Astrocyte (in vitro differentiated cells and primary cell): ENCODE data around the gene BCL7B. TPM values are rescaled to one million over a fixed set of nuclear protein-coding genes. Genes with fewer than 3 reads are reported as not detected.

ENCODE experiments used
- DNase-seq: peaks from one replicate; pipeline ENCODE4 v3.0.0-alpha.2; 2010; ENCODE audit warnings: low read depth
- FAIRE-seq: peaks from 2 replicates; lab custom pipeline; 2011; peaks lifted over from hg19 to GRCh38; lab: Jason Lieb, UNC
- H2AFZ ChIP-seq: 2 replicates; pipeline ENCODE4 v1.6.0; 2012; ENCODE audit warnings: low read depth, low read length, inconsistent platforms
- H3K27ac ChIP-seq: 2 replicates; pipeline ENCODE4 v1.5.1; 2011; ENCODE audit warnings: low read depth, low read length, inconsistent platforms
- H3K27me3 ChIP-seq: 2 replicates; pipeline ENCODE4 v1.6.0; 2011; ENCODE audit warnings: low read length, inconsistent platforms; ENCODE audit not compliant: insufficient read depth
- H3K36me3 ChIP-seq: 2 replicates; pipeline ENCODE4 v1.5.1; 2011; ENCODE audit warnings: low read length, inconsistent platforms; ENCODE audit not compliant: insufficient read depth
- H3K4me1 ChIP-seq: 2 replicates; pipeline ENCODE4 v1.5.1; 2011; ENCODE audit warnings: low read length, inconsistent platforms; ENCODE audit not compliant: insufficient read depth
- H3K4me2 ChIP-seq: 2 replicates; pipeline ENCODE4 v1.6.0; 2012; ENCODE audit warnings: low read length, inconsistent platforms
- H3K4me3 ChIP-seq: 2 replicates; pipeline ENCODE4 v1.5.1; 2011; ENCODE audit warnings: low read depth, mild to moderate bottlenecking, low read length, inconsistent platforms; ENCODE audit not compliant: insufficient read depth
- H3K79me2 ChIP-seq: 2 replicates; pipeline ENCODE4 v1.6.0; 2012; ENCODE audit warnings: mild to moderate bottlenecking, low read length, inconsistent platforms; ENCODE audit not compliant: insufficient read depth
- H3K9ac ChIP-seq: 2 replicates; pipeline ENCODE4 v1.6.0; 2012; ENCODE audit warnings: mild to moderate bottlenecking, low read length, inconsistent platforms
- H3K9me3 ChIP-seq: 2 replicates; pipeline ENCODE4 v1.5.1; 2012; ENCODE audit warnings: low read depth, mild to moderate bottlenecking, low read length, inconsistent platforms; ENCODE audit not compliant: insufficient read depth
- H4K20me1 ChIP-seq: 2 replicates; pipeline ENCODE4 v1.6.0; 2012; ENCODE audit warnings: low read length, inconsistent platforms; ENCODE audit not compliant: insufficient read depth
- H3K27ac Mint-ChIP-seq: one replicate; pipeline ENCODE4 v1.8.0; 2021; ENCODE audit warnings: mild to moderate bottlenecking, mixed read lengths; ENCODE audit not compliant: unreplicated experiment
- H3K27me3 Mint-ChIP-seq: one replicate; pipeline ENCODE4 v1.8.0; 2021; ENCODE audit warnings: low read depth, mixed read lengths; ENCODE audit not compliant: unreplicated experiment
- H3K36me3 Mint-ChIP-seq: one replicate; pipeline ENCODE4 v1.8.0; 2021; ENCODE audit warnings: low read depth, mixed read lengths; ENCODE audit not compliant: unreplicated experiment
- H3K4me1 Mint-ChIP-seq: one replicate; pipeline ENCODE4 v1.8.0; 2021; ENCODE audit warnings: low read depth, mixed read lengths; ENCODE audit not compliant: unreplicated experiment
- H3K4me3 Mint-ChIP-seq: one replicate; pipeline ENCODE4 v1.8.0; 2021; ENCODE audit warnings: mild to moderate bottlenecking, moderate library complexity, mixed read lengths; ENCODE audit not compliant: unreplicated experiment
- H3K9me3 Mint-ChIP-seq: one replicate; pipeline ENCODE4 v1.8.0; 2021; ENCODE audit warnings: mild to moderate bottlenecking, mixed read lengths; ENCODE audit not compliant: unreplicated experiment
- CTCF ChIP-seq: IDR thresholded peaks from 2 replicates; pipeline ENCODE4 v1.5.1; 2011; ENCODE audit warnings: low read depth, mild to moderate bottlenecking, inconsistent platforms, low read length, moderate library complexity; ENCODE audit not compliant: insufficient read depth
- EZH2 ChIP-seq: IDR thresholded peaks from 2 replicates; pipeline ENCODE4 v1.6.1; 2012; ENCODE audit warnings: mild to moderate bottlenecking, low read length, inconsistent platforms; ENCODE audit not compliant: insufficient read depth
- total RNA-seq: library from RNA; stranded (reverse); gene quantifications from 2 replicates; pipeline ENCODE4 v1.2.1, GENCODE V29; 2021

BCL7B gene
- total RNA-seq, 1 donor from 2014 or later = 30.1 TPM

DNA sequence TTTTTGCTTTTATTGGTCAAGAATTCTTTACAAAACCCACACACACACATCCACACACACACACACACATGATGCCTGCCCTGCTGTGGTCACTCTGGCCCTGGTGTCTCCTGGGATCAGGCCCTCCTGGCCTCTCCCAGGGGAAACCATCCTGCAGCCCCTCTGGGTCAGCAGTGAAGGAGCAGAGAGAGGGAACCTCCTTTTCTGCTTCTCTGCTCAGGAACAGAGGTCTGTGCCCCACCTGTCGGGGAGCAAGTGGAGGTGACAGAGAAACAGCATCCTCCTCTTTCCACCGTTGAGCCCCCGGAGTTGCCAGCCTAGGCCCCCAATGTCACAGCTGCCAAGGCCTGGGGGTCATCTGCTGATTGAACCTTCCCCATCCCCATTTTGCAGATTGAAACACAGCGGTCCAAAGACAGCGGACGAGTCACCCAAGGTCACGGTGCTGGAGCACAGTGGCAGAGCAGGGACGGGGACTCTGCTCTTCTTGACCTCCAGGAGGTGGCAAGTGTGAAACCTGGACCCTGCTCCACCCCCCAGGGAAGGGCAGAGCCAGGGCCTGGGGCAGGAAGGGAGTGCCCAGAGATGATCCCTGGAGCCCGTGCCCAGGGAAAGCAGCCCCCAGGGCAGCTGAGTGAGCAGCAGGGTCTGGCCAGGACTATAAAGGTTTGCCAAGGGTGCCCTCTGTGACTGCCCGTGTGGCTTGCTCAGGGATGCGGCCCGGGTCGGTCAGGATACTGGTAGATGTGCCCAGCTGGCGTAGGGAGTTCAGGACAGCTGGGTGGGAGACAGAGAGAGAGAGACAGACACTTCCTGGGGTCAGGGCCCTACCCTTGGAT is 35.9 kb upstream of the BCL7B start:
- Mint-ChIP-seq H3K4me1 (no peaks in the 10 kb centered on the region), H3K9me3 (no peaks in the 10 kb centered on the region), H3K27ac (no peak overlapping the region), H3K27me3 (peaks cover 29% of the 10 kb centered on the region), H3K4me3 (no peak overlapping the region), H3K36me3 (no peaks in the 10 kb centered on the region)
- TF ChIP-seq CTCF (no peak), EZH2 (no peak)
- Histone ChIP-seq H3K9ac (no peak overlapping the region), H3K36me3 (no peaks in the 10 kb centered on the region), H3K4me3 (no peak overlapping the region), H3K27me3 (peaks cover 3% of the 10 kb centered on the region), H3K79me2 (no peaks in the 10 kb centered on the region), H3K9me3 (no peaks in the 10 kb centered on the region), H3K4me2 (no peak overlapping the region), H3K4me1 (no peaks in the 10 kb centered on the region), H3K27ac (no peak overlapping the region), H4K20me1 (no peaks in the 10 kb centered on the region), H2AFZ (no peak overlapping the region)
- DNase-seq (no peak), FAIRE-seq (no peak)

GRCh38 chr7:73586911-73587310 is 29.4 kb upstream of the BCL7B start:
- no peaks in the 10 kb centered on the region for H3K36me3 ChIP-seq
- no peaks in the 10 kb centered on the region for H3K79me2 ChIP-seq
- H3K9me3 Mint-ChIP-seq = no peaks in the 10 kb centered on the region
- no peaks in the 10 kb centered on the region for H3K9me3 ChIP-seq
- H3K4me3 ChIP-seq = no peak overlapping the region
- peaks cover 3% of the 10 kb centered on the region for H3K4me1 Mint-ChIP-seq
- H3K4me2 ChIP-seq = no peak overlapping the region
- H3K27me3 Mint-ChIP-seq = peaks cover 15% of the 10 kb centered on the region
- H3K27ac ChIP-seq = no peak overlapping the region
- no peak overlapping the region for H3K4me3 Mint-ChIP-seq
- H4K20me1 ChIP-seq = no peaks in the 10 kb centered on the region
- peaks cover 5% of the 10 kb centered on the region for H3K4me1 ChIP-seq
- H3K27me3 ChIP-seq = no peaks in the 10 kb centered on the region
- H3K9ac ChIP-seq = no peak overlapping the region
- H2AFZ ChIP-seq = no peak overlapping the region
- no peak for DNase-seq
- no peak for FAIRE-seq
- TF ChIP-seq CTCF = no peak
- no peak for TF ChIP-seq EZH2
- no peaks in the 10 kb centered on the region for H3K36me3 Mint-ChIP-seq
- no peak overlapping the region for H3K27ac Mint-ChIP-seq

- peaks cover 10% of the 10 kb centered on the region for H3K27me3 Mint-ChIP-seq
- no peak overlapping the region for H3K27ac ChIP-seq
These were observed 27.7 kb upstream of the BCL7B start for GRCh38 chr7:73585196-73585595.

More at GRCh38 chr7:73585196-73585595, 27.7 kb upstream of the BCL7B start:
- H3K79me2 ChIP-seq = no peaks in the 10 kb centered on the region
- H3K9ac ChIP-seq = no peak overlapping the region
- no peak for TF ChIP-seq CTCF
- TF ChIP-seq EZH2 = no peak
- H3K4me2 ChIP-seq = no peak overlapping the region
- H3K4me3 ChIP-seq = no peak overlapping the region
- H3K4me1 ChIP-seq = peaks cover 5% of the 10 kb centered on the region
- H4K20me1 ChIP-seq = no peaks in the 10 kb centered on the region
- DNase-seq (no peak), FAIRE-seq (no peak)
- H3K4me1 Mint-ChIP-seq = peaks cover 6% of the 10 kb centered on the region
- peak overlapping the region; percentile 41 for H3K27ac Mint-ChIP-seq
- no peaks in the 10 kb centered on the region for H3K9me3 ChIP-seq
- no peaks in the 10 kb centered on the region for H3K27me3 ChIP-seq
- H2AFZ ChIP-seq = no peak overlapping the region
- no peak overlapping the region for H3K4me3 Mint-ChIP-seq
- H3K36me3 Mint-ChIP-seq = no peaks in the 10 kb centered on the region
- no peaks in the 10 kb centered on the region for H3K9me3 Mint-ChIP-seq
- H3K36me3 ChIP-seq = no peaks in the 10 kb centered on the region
